Left cardiac atrium (tissue), 4 donors: ENCODE measurements around the gene CALY. TPM values are rescaled to one million over a fixed set of nuclear protein-coding genes. Genes with fewer than 3 reads are reported as not detected.
"Not testable (repeated sequence)": the region's sequence is repeated elsewhere in the genome, so short reads cannot be mapped to it uniquely, and the experiment has no call there.

Source experiments
- ATAC-seq, 2 donors: fragments of 200-7000 bp; cut with Tn5 transposase; one replicate each; pipeline ENCODE4 v1.9.1; 2020; ENCODE audit warnings: mild to moderate bottlenecking in 2 of 2, moderate library complexity in 2 of 2
- DNase-seq: peaks from one replicate; pipeline ENCODE4 v3.0.0-alpha.2; 2020
- intact Hi-C, 2 donors: fragments of 100-400 bp; cut with DNase I; formaldehyde crosslinking; loops; one replicate each; pipeline versions ENCODE4 v1.14.1 to v1.15.1; 2022 to 2023
- long read RNA-seq: library from polyadenylated mRNA; unstranded; transcript quantifications from one replicate; pipeline ENCODE4 v2.0.0, GENCODE V29; 2021
- total RNA-seq, 2 donors: library from RNA; stranded (reverse); fragmentation: NEBNext Ultra II Directional; extraction: Animal tissue kit (Norgen Biotek cat#: 25700); gene quantifications; one replicate each; pipeline ENCODE4 v1.2.1, GENCODE V29; 2021
- donor health status: DM: no; HTN: yes; CAD: no.
- donor health status: DM: no; HTN: yes; CAD: no; lungs with severe emphysema.
- donor health status: DM: yes; HTN: yes; CAD: no.
- donor health status: Dilated cardiomyopathy.

CALY gene, protein sequence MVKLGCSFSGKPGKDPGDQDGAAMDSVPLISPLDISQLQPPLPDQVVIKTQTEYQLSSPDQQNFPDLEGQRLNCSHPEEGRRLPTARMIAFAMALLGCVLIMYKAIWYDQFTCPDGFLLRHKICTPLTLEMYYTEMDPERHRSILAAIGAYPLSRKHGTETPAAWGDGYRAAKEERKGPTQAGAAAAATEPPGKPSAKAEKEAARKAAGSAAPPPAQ
- not detected for total RNA-seq
- long read RNA-seq: 0 reads

DNA sequence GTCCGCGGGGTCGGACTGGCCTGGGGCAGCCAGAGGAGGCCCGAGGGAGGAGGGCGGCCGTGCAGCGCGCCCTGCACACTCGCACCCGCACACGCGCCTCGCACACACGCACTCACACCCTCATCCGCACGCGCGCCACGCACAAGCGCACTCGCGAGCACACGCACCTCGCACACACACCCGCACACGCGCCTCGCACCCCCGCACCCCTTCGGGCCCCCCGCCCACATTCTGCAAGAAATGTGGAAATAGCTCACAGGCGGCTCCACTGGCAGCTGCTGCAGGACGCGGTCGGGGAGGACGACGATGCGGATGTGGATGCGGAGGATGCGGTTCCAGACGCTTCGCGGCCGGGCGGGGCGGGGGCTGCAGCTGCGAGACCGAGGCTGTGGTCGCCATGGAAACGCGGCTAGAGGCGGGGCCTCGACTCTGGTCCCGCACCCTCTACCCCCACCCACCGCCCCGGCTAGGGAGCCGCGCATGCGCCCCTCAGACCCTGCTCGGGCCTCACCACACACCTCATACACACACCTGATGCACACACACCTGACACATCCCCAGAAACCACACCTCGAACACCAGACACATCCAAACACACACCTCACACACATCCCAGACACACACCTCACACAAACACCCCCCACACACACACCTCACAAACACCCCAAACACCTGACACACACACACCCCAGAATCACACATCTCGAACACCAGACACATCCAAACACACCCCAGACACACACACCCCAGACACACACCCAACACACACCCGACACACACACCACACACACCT lies at the start of gene CALY:
Gene CALY (minus strand): TSS at position 320 of the 793 bp plus-strand sequence. CDS start 7,907 bp downstream, outside the sequence.
- intact Hi-C loops: loop anchor here in 1 of 2 donors (10.0 kb wide), 1 partner anchor 188 kb away; the partner anchor contains the start of gene CYP2E1
- ATAC-seq (no peak), DNase-seq (no peak)

DNA sequence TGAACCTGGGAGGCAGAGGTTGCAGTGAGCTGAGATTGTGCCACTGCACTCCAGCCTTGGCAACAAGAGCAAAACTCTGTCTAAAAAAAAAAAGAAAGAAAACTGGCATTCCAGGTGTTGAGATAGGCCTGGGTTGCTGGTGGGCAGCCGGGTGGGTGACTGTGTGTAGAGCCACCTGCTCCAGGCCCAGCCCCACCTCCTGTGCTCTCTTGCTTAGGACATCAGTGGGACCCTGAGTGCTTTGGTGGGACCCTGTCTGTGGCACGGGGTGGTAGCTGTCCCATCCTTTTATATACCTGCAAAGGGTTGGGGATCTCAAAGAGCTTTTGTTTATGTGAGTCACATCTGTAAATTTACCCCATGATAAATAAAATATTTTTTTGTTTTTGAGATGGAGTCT lies 48.5 kb upstream of the CALY start:
- intact Hi-C loops: no loop called here
- DNase-seq: peak; percentile 7

DNA sequence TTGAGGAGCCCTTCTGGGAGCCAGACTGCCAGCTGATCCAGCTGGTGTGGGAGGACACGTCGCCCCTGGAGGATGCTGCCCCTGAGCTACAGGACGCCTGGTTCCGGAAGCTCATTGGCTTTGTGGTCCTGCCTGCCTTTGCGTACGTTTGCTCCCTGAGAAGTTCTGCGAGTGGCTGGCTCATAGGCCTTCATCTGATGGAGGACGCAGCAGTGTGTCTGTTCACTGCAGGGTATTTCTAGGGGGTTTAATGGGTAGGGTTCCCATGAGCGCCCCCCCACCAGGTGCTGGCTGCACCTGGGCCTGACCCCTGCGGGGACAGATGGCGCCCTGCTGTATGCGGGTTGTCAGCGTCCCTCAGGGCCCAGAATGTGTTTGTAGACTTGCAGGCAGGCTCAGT lies 47.4 kb upstream of the CALY start:
- ATAC-seq: no peak
- intact Hi-C loops: no loop called here

More for the DNA sequence above, 48.5 kb upstream of the CALY start:
- ATAC-seq: no peak

GRCh38 chr10:133383551-133383950 lies 46.9 kb upstream of the CALY start:
- intact Hi-C loops: no loop called here
- ATAC-seq: no peak
- no peak for DNase-seq

More for the DNA sequence above, 47.4 kb upstream of the CALY start:
- no peak for DNase-seq

DNA sequence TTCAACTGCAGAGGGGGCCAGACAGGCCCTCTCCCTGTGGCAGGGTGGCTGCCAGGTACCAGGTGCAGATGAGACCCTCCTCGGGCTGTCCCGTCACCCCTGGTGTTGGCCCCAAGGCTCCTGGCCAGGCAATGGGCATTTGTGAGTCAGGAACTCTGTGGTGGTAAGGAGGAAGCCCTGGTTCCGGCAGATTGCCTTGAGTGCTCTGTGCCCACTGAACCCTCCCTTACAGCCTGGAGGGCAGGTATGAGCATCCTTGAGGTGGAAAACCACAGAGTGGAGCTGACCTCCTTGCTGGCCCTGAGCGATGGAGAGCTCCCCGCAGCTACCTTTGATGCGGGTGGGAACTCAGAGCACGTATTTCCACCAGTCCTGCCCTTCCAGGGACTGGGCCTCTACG lies 44.3 kb upstream of the CALY start:
- intact Hi-C loops: no loop called here
- DNase-seq (no peak), ATAC-seq (no peak)

DNA sequence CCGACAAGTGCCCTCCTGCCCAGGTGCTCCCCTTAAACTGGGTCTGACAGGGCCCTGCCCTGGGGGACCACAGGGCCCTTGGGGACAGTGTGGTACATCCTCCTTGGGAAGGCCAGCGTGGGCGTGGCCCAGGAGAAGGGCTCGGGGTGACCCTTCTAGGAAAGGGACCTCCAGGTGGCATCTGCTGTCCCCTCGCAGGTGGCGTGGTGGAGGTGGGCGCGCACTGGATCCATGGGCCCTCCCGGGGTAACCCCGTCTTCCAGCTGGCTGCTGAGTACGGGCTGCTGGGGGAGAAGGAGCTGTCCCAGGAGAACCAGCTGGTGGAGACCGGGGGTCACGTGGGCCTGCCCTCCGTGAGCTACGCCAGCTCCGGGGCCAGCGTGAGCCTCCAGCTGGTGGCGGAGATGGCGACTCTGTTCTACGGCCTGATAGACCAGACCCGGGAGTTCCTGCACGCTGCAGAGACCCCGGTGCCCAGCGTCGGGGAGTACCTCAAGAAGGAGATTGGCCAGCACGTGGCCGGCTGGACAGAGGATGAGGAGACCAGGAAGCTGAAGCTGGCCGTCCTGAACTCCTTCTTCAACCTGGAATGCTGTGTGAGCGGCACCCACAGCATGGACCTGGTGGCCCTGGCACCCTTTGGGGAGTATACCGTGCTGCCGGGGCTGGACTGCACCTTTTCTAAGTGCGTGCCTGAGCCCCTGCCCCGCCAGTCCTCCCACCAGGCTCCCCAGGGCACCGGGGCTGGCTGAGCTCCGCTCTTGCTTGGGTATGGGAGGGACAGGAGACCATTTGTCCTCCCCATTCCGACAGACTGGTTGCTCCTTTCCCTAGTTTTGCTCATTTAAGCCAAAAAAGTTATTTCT lies 43.3 kb upstream of the CALY start:
- intact Hi-C loops: no loop called here
- DNase-seq: peak; percentile 38
- ATAC-seq: peak in 1 of 2 donors; percentile 10

DNA sequence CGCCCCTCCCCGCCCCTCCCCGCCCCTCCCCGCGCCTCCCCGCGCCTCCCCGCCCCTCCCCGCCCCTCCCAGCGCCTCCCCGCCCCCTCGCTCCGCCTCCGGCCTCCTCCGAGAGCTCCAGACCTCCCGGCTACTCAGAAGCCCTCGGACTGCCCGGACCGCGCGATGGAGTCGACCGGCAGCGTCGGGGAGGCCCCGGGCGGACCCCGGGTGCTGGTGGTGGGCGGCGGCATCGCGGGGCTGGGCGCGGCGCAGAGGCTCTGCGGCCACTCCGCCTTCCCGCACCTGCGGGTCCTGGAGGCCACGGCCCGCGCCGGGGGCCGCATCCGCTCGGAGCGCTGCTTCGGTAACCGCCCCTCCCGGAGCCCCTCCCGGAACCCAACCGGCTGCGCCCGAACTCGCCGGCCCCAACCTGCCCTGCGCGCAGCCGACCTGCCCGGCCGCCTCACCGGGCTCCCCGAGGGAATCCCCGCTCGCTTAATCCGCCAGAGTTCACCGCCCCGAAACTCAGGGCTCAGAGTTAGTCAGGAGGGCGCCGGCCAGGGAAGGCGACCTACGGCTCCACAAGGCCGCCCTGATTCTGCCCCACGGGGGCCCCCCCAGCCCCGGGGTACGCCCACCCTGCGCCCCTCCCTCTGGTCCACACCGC lies 42.6 kb upstream of the CALY start, which contains the start of gene PAOX:
Gene PAOX (plus strand): TSS at position 111 of the 649 bp plus-strand sequence. CDS start 55 bp downstream, at position 166.
- intact Hi-C loops: no loop called here
- ATAC-seq (peak; percentile 72 to 73), DNase-seq (peak; percentile 79)

GRCh38 chr10:133378251-133379096 lies 41.8 kb upstream of the CALY start:
- ATAC-seq (peak; percentile 86), DNase-seq (peak; percentile 74)
- intact Hi-C loops: no loop called here

DNA sequence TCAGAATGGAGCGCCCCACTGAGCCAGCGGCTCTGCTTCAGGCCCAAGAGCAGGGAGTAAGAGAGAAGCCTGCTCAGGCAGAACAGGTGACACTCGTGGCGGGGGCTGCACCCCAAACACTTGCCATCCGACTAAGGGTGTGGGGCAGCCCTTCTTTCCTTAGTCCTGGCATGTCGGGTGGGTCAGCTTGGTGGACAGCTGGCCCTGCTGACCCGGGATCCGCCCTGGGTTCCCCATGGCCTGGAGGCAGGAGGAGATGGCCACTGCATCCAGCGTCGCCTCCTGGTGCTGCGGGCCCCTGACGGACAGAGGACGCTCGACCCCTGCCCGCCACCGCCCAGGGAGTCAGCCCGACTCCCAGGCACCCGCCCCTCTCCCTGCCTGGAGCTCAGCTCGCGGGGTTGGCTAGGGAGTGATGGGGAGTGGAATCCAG lies 41.1 kb upstream of the CALY start:
- intact Hi-C loops: no loop called here
- ATAC-seq (peak; percentile 1 to 2), DNase-seq (no peak)

GRCh38 chr10:133377025-133377817 lies 40.5 kb upstream of the CALY start:
- DNase-seq (no peak), ATAC-seq (no peak)
- intact Hi-C loops: no loop called here

DNA sequence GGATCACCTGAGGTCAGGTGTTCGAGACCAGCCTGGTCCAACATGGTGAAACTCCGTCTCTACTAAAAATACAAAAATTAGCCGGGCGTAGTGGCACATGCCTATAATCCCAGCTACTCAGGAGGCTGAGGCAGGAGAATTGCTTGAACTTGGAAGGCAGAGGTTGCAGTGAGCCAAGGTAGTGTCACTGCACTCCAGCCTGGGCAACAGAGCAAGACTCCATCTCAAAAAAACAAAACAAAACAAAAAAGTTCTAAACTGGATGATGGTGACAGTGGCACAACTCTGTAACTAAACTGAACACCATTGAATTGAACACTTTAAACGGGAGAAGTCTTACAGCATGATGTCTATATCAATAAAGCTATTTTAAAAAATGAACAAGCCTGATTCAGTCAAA lies 39.5 kb upstream of the CALY start:
- intact Hi-C loops, ATAC-seq, DNase-seq: not testable (repeated sequence)

GRCh38 chr10:133375357-133376115 lies 38.8 kb upstream of the CALY start:
- DNase-seq (no peak), ATAC-seq (no peak)
- intact Hi-C loops: no loop called here

DNA sequence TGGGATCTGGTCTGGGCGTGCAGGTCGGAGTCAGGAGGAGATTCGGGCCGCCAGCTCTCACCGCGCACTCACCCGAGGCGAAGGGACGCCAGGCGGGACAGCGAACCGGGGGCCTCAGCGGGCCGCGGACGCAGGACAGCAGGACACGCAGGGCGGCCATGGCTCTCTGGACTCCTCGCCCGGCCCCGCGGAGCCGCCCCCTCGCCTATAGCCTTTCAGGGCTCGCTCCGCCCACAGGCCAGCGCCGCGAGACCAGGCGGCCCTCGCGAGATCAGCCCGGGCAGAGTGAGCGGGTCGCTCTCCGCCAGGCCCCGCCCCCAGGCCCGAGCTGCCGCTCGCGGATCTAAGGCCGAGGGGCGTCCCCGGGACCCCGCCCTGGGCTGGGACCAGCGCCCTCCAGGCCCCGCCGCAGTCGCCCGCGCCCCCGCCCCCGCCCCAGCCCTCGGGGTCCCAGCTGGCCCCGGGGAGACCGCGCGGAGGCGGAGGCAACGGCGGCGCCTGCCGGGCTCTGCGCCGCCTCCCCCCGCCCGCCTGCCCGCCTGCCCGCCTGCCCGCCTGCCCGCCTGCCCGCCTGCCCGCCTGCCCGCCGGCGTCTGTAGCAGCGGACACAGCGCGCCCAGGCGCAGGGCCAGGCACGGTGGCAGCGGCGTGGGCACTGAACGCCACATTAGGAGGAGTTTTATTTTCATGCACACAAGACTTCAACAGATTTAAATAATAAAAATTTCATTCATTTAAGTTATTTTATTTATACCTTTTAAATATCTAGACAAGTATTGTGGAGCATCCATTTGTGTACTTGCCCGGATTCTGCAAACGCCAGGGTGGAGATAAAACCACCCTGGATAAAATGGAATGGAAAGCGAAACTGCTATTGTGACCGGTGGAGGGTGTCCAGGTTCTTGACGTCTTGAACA lies 36.7 kb upstream of the CALY start, which contains the start of gene ECHS1:
Gene ECHS1 (minus strand): TSS at position 181 of the 917 bp plus-strand sequence. CDS start 21 bp downstream, at position 160.
- peak; percentile 98 for ATAC-seq
- intact Hi-C loops: no loop called here

GRCh38 chr10:133372507-133372906 lies 35.8 kb upstream of the CALY start:
- intact Hi-C loops: no loop called here
- DNase-seq: no peak
- ATAC-seq: peak; percentile 2 to 7

More for the DNA sequence above, 36.7 kb upstream of the CALY start, which contains the start of gene ECHS1:
- DNase-seq: peak; percentile 97
